Skeletal muscle satellite cell (primary cell): Measurements from ENCODE around the gene CDV3.
"Not testable (repeated sequence)": the region's sequence is repeated elsewhere in the genome, so short reads cannot be mapped to it uniquely, and the experiment has no call there.

Source experiments
- H3K27me3 ChIP-seq: 2 replicates; pipeline ENCODE4 v1.7.0; 2013; ENCODE audit warnings: low read length; ENCODE audit not compliant: control insufficient read depth, insufficient read depth
- H3K36me3 ChIP-seq: 2 replicates; pipeline ENCODE4 v1.7.0; 2013; ENCODE audit warnings: mild to moderate bottlenecking, control low read depth, low read length; ENCODE audit not compliant: insufficient read depth
- H3K4me1 ChIP-seq: 2 replicates; pipeline ENCODE4 v1.7.0; 2013; ENCODE audit warnings: low read length; ENCODE audit not compliant: control insufficient read depth, insufficient read depth
- H3K4me2 ChIP-seq: 2 replicates; pipeline ENCODE4 v1.7.0; 2013; ENCODE audit warnings: mild to moderate bottlenecking, low read length
- H3K4me3 ChIP-seq: 2 replicates; pipeline ENCODE4 v1.7.0; 2013; ENCODE audit warnings: low read length
- H3K9ac ChIP-seq: 2 replicates; pipeline ENCODE4 v1.7.0; 2013; ENCODE audit warnings: mild to moderate bottlenecking, low read depth, low read length, moderate library complexity
- H3K9me3 ChIP-seq: replicated peaks from 2 replicates; pipeline ENCODE4 v1.7.0; 2013; ENCODE audit warnings: mild to moderate bottlenecking, control low read depth, low read length

Gene CDV3

DNA sequence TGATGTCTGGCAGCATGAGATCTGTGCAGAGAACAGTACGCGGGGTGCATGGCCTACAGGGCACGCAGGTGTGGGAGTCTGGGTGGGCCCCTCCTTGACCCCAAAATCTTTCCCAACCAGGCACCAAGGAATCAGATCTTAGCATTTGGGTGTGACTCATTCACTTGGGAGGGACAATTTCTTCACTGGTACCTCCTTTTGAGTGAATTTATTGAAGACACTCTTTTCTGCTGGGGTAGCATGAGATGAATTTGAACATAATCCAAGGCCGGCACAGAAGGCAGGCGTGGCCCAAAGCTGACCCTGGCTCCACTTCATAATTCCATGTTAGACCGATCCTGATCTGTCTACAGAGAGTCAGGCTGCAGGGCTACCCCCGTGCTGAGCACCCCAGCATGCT, 30.6 kb upstream of the CDV3 start:
- Histone ChIP-seq H3K9ac (no peak overlapping the region), H3K4me3 (no peak overlapping the region), H3K4me2 (no peak overlapping the region), H3K9me3 (no peaks in the 10 kb centered on the region), H3K27me3 (no peaks in the 10 kb centered on the region), H3K4me1 (peaks cover 32% of the 10 kb centered on the region), H3K36me3 (no peaks in the 10 kb centered on the region)

DNA sequence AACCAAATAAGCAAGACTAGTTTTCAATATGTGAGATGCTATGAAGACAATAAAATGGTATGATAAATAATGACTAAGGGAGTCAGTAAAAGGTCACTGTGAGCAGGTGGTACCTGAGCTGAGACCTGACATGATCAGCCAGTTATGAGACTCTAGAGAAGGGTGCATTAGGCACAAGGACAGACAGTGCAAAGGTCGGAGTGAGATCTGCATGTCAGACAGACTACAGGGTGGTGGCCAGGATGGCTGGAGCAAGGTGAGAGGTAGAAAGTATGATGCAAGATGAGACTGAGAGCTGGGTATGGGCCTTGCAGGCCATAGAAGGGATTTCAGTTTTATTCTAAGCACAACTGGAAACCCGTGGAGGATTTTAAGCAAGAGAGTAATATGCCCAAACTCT, 28.5 kb upstream of the CDV3 start:
- peaks cover 39% of the 10 kb centered on the region for H3K4me1 ChIP-seq
- not testable (repeated sequence) for H3K4me3 ChIP-seq, H3K4me2 ChIP-seq, H3K9me3 ChIP-seq, H3K9ac ChIP-seq, H3K27me3 ChIP-seq, H3K36me3 ChIP-seq

DNA sequence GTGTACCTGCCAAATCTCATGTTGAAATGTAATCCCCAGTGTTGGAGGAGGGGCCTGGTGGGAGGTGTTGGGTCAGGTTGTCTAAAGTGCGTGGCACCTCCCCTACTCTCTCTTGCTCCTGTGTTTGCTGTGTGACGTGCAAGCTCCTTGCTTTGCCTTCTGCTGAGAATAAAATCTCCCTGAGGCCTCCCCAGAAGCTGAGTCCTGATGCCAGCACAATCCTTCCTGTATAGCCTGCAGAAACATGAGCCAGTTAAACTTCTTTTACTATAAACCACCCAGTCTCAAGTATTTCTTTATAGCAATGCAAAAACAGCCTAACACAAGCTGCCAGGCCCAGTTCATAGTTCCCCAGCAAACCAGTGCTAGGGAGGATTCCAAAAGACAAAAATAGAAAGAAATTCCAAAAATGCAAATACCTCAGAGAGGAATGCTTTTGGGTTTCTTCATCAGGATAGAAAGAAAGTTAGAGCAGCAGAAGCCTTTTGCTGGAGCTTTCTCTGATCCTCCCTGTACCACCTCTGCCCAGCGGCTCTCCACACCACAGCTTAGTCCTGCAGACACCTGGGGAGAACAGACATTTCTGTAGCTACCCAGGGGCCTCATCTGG, 25.9 kb upstream of the CDV3 start:
- no peaks in the 10 kb centered on the region for H3K36me3 ChIP-seq
- peaks cover 24% of the 10 kb centered on the region for H3K4me1 ChIP-seq
- peak overlapping the region; percentile 24 for H3K4me3 ChIP-seq
- H3K9ac ChIP-seq, result peak overlapping the region; percentile 70
- H3K27me3 ChIP-seq, result no peaks in the 10 kb centered on the region
- H3K4me2 ChIP-seq, result peak overlapping the region; percentile 63
- H3K9me3 ChIP-seq, result no peaks in the 10 kb centered on the region

DNA sequence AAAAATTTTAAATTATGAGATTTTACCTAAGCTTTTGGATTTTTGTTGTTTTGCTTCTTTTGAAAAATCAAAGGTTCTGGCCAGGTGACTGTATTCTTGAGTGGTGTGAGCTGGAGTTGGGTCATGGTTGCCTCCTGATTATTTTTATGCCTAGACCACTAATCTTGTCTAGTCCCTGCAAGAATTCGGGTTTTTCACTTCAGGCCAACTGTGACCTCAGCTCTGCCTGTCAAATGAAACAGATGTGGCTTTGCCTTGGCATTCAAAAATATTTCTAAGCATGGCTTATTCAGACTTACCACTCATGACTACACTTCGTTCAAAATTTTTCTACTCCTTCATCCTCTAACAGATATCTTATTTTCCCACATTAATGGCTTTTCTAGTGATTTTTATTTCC, 25.4 kb upstream of the CDV3 start:
- Histone ChIP-seq H3K36me3 (no peaks in the 10 kb centered on the region), H3K4me3 (peak overlapping the region; percentile 24), H3K27me3 (no peaks in the 10 kb centered on the region), H3K4me2 (peak overlapping the region; percentile 63), H3K9me3 (no peaks in the 10 kb centered on the region), H3K4me1 (peaks cover 20% of the 10 kb centered on the region), H3K9ac (peak overlapping the region; percentile 70)

DNA sequence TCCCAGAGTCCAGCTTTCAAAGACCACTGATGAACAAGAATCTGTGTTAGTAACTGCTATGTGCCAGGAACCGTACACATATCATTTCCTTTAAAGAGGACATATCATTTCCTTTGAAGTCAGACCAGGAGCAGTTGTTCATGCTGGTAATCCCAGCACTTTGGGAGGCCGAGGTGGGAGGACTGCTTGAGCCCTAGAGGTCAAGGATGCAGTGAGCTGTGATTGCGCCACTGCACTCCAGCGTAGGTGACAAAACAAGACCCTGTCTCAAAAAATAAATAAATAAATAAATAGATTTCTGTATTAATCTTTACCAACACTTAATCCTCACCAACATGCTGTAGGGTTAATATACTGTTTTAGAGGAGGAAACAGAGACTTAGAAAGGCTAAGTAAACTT, 23.9 kb upstream of the CDV3 start:
- Histone ChIP-seq H3K9me3 (no peaks in the 10 kb centered on the region), H3K4me3 (no peak overlapping the region), H3K4me1 (peaks cover 20% of the 10 kb centered on the region), H3K36me3 (no peaks in the 10 kb centered on the region), H3K27me3 (no peaks in the 10 kb centered on the region), H3K9ac (no peak overlapping the region), H3K4me2 (no peak overlapping the region)

DNA sequence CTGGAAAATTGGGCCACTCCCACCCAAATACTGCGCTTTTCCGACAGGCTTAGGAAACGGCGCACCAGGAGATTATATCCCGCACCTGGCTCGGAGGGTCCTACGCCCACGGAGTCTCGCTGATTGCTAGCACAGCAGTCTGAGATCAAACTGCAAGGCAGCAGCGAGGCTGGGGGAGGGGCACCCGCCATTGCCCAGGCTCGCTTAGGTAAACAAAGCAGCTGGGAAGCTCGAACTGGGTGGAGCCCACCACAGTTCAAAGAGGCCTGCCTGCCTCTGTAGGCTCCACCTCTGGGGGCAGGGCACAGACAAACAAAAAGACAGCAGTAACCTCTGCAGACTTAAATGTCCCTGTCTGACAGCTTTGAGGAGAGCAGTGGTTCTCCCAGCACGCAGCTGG, 21.9 kb upstream of the CDV3 start:
- H3K9me3 ChIP-seq, H3K36me3 ChIP-seq, H3K27me3 ChIP-seq, H3K9ac ChIP-seq, H3K4me3 ChIP-seq, H3K4me2 ChIP-seq: not testable (repeated sequence)
- H3K4me1 ChIP-seq, result peaks cover 20% of the 10 kb centered on the region

DNA sequence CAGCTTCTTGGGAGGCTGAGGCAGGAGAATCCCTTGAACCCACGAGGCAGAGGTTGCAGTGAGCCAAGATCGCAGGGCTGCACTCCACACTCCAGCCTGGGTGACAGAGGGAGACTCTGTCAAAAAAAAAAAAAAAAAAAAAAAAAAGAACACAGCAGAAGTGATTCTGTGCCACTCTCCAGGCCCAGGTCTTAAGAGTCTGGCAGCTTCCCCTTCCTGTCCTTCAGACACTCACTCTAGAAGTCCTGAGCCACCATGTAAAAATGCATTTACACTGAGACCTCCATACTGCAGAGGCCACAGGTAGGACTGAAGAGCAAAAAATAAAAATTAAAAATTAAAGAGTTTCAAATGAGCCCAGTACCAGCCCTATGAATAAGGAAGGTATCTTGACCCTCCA, 11.8 kb upstream of the CDV3 start:
- Histone ChIP-seq H3K9me3 (no peaks in the 10 kb centered on the region), H3K4me1 (peaks cover 8% of the 10 kb centered on the region), H3K36me3 (no peaks in the 10 kb centered on the region), H3K4me3 (no peak overlapping the region), H3K4me2 (no peak overlapping the region), H3K9ac (no peak overlapping the region), H3K27me3 (no peaks in the 10 kb centered on the region)

DNA sequence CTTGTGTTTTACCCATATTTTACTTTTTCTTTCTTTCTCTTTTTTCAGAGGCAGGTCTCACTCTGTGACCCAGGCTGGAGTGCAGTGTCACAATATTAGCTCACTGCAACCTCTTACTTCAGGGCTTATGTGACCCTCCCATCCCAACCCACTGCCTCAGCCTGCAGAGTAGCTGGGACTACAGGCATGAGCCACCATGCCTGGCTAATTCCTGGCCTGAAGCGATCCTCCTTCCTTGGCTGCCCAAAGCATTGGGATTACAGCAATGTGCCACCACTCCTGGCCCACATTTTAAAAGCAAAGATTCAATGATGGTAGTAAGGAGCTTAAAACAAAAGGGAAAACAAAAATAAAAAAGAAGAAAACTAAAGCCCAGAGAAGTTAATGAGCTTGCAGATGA, 11.1 kb upstream of the CDV3 start:
- Histone ChIP-seq H3K4me3 (no peak overlapping the region), H3K36me3 (no peaks in the 10 kb centered on the region), H3K9ac (no peak overlapping the region), H3K27me3 (no peaks in the 10 kb centered on the region), H3K4me1 (peaks cover 8% of the 10 kb centered on the region), H3K4me2 (no peak overlapping the region), H3K9me3 (no peaks in the 10 kb centered on the region)

DNA sequence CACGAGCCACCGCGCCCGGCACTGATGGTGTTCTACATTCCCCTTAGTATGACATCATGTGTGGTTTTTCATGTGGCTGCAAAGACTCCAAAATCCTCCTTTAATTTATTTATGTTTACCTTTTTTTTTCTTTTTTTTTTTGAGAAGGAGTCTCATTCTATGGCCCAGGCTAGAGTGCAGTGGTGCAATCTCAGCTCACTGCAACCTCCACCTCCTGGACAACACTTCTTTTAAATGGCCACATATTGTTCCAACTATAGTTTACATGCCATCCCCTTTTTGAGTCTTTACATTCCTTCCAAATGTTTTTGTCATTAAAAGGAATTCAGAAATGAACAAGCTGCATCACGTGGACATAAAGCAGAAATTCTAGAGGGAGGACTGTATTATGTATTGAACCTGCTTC, 10.3 kb upstream of the CDV3 start:
- Histone ChIP-seq H3K9ac (no peak overlapping the region), H3K9me3 (no peaks in the 10 kb centered on the region), H3K4me2 (no peak overlapping the region), H3K27me3 (no peaks in the 10 kb centered on the region), H3K4me1 (peaks cover 15% of the 10 kb centered on the region), H3K4me3 (no peak overlapping the region), H3K36me3 (no peaks in the 10 kb centered on the region)

DNA sequence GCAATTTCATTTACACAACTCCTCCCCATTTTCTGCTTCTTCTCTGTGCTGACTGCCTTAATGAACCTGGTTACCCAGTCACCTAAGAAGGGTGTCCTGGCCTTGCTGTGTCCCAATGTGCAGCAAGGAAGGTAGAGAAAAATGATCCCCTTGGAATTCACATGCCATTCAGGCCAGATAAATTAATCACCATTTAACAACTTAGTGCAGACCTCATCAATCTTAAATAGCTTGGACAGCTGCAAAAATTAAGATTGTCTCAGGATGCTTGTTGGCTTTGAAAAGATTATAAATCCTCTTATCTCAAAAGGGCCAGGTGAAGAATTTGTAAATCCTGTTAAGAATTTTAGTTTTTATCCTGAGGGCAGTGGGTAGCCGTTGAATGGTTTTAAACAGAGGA, 9.7 kb upstream of the CDV3 start:
- H3K9me3 ChIP-seq, result no peaks in the 10 kb centered on the region
- H3K4me2 ChIP-seq, result no peak overlapping the region
- H3K9ac ChIP-seq, result no peak overlapping the region
- H3K4me3 ChIP-seq, result no peak overlapping the region
- H3K4me1 ChIP-seq, result peaks cover 22% of the 10 kb centered on the region
- H3K27me3 ChIP-seq, result no peaks in the 10 kb centered on the region
- no peaks in the 10 kb centered on the region for H3K36me3 ChIP-seq

DNA sequence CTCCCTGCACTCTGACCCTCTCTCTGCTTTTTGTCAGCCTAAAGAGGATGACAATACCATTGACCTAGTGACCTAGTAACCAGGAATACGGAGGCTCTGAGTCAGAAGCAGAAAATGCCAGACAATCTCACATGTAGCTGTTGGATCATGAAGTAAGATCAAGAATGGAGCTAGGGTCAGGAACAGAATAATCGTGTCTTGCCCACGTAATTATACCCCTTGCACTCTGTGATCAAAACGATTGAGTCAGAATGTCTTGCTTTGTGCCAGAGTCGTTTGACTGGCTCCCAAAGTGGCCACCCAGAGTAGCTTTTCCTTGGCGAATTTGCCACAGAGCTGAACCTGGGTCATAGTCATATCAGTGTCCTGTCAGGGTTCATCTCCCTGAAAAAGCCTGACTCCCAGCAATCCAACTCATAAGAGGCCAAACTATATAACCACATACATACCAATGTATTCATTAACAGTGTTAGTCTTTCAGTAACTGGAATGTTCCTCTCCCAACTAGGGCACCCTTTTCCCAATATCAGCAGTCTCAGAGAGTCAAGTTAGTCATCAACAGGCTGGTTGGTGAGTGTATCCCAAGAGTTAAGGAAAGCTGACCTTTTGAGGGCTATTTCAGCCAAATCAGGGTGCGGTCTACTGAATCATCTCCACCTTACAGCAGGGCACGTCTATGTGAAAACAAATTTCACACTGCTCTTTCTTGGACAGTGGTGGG, 5.0 kb upstream of the CDV3 start:
- Histone ChIP-seq H3K27me3 (no peaks in the 10 kb centered on the region), H3K4me3 (peak overlapping the region; percentile 5), H3K36me3 (no peaks in the 10 kb centered on the region), H3K9me3 (no peaks in the 10 kb centered on the region), H3K9ac (peak overlapping the region; percentile 27), H3K4me1 (peaks cover 57% of the 10 kb centered on the region), H3K4me2 (peak overlapping the region; percentile 34)
